Esophagus (tissue), 2 donors: Measurements from ENCODE around the gene ITGAE. TPM values are rescaled to one million over a fixed set of nuclear protein-coding genes. Genes with fewer than 3 reads are reported as not detected.

Experiments
- H3K27ac ChIP-seq, 2 donors: one replicate each; pipeline ENCODE4 v1.5.1; 2013; ENCODE audit warnings: low read depth in 2 of 2, mild to moderate bottlenecking in 2 of 2, inconsistent platforms in 1 of 2, low read length in 1 of 2, moderate library complexity in 1 of 2
- H3K27me3 ChIP-seq, 2 donors: one replicate each; pipeline ENCODE4 v1.6.1; 2013; ENCODE audit warnings: low read length in 2 of 2, control low read depth in 1 of 2, mild to moderate bottlenecking in 1 of 2; ENCODE audit not compliant: insufficient read depth in 2 of 2, control insufficient read depth in 1 of 2
- H3K36me3 ChIP-seq, 2 donors: one replicate each; pipeline ENCODE4 v1.6.1; 2013; ENCODE audit warnings: low read length in 1 of 2; ENCODE audit not compliant: control insufficient read depth in 2 of 2, insufficient read depth in 2 of 2
- H3K4me1 ChIP-seq, 2 donors: one replicate each; pipeline ENCODE4 v1.6.1; 2013; ENCODE audit warnings: low read length in 1 of 2; ENCODE audit not compliant: control insufficient read depth in 2 of 2, insufficient read depth in 2 of 2
- H3K4me3 ChIP-seq, 2 donors: one replicate each; pipeline ENCODE4 v1.5.1; 2013; ENCODE audit warnings: low read length in 2 of 2, mild to moderate bottlenecking in 2 of 2, low read depth in 1 of 2, moderate library complexity in 1 of 2
- H3K9me3 ChIP-seq, 2 donors: one replicate each; pipeline ENCODE4 v1.6.1; 2013; ENCODE audit warnings: mild to moderate bottlenecking in 2 of 2, low read depth in 1 of 2, low read length in 1 of 2, moderate library complexity in 1 of 2; ENCODE audit not compliant: control insufficient read depth in 2 of 2, insufficient read depth in 1 of 2
- WGBS, 2 donors: extraction: QIAGEN DNeasy Blood & Tissue Kit; methylation state at CpG; one replicate each; pipeline ENCODE4 v1.1.7; 2013; 5-methylcytosine and 5-hydroxymethylcytosine counted together
- polyA plus RNA-seq, 2 donors: library from polyadenylated mRNA; stranded (reverse); fragments of 200-250 nt; gene quantifications; one replicate each; pipeline ENCODE4 v1.2.3, GENCODE V29; 2013
- donor health status: healthy with polysubstance abuse.
- donor health status: Bipolar disorder and iron deficiency.

The ITGAE gene
- polyA plus RNA-seq, 2 donors: 26.8 to 33.7 TPM

- no peak overlapping the region for H3K27ac ChIP-seq
- peaks cover 0 to 8% of the 10 kb centered on the region in 2 donors for H3K9me3 ChIP-seq
- peaks cover 0 to 6% of the 10 kb centered on the region in 2 donors for H3K27me3 ChIP-seq
- WGBS, 2 donors: 8 to 13% methylated on average over 16 to 17 of the region's 17 CpGs
- no peaks in the 10 kb centered on the region for H3K36me3 ChIP-seq
- peak overlapping the region; percentile 36 to 55 for H3K4me3 ChIP-seq
- H3K4me1 ChIP-seq: peaks cover 13% of the 10 kb centered on the region in 2 donors
These were observed 105.8 kb downstream of the ITGAE start for GRCh38 chr17:3695129-3695722.

GRCh38 chr17:3693829-3694231, 107.2 kb downstream of the ITGAE start:
- Histone ChIP-seq H3K4me3 (no peak overlapping the region), H3K36me3 (no peaks in the 10 kb centered on the region), H3K4me1 (peaks cover 13% of the 10 kb centered on the region in 2 donors), H3K27me3 (peaks cover 0 to 6% of the 10 kb centered on the region in 2 donors), H3K9me3 (peaks cover 0 to 8% of the 10 kb centered on the region in 2 donors), H3K27ac (no peak overlapping the region)
- 67 to 69% methylated on average over 9 of the region's 9 CpGs for WGBS, 2 donors

- Histone ChIP-seq H3K36me3 (no peaks in the 10 kb centered on the region), H3K4me1 (peaks cover 13% of the 10 kb centered on the region in 2 donors), H3K4me3 (no peak overlapping the region), H3K27me3 (peaks cover 0 to 6% of the 10 kb centered on the region in 2 donors), H3K27ac (no peak overlapping the region), H3K9me3 (peaks cover 0 to 4% of the 10 kb centered on the region in 2 donors)
- 66 to 68% methylated on average over 4 of the region's 4 CpGs for WGBS, 2 donors
These were observed 107.8 kb downstream of the ITGAE start for GRCh38 chr17:3693141-3693540.

- no peak overlapping the region for H3K27ac ChIP-seq
- H3K27me3 ChIP-seq: peaks cover 0 to 6% of the 10 kb centered on the region in 2 donors
- 86% methylated on average over 9 of the region's 9 CpGs for WGBS, 2 donors
- peaks cover 13% of the 10 kb centered on the region in 2 donors for H3K4me1 ChIP-seq
- no peaks in the 10 kb centered on the region for H3K9me3 ChIP-seq
- no peak overlapping the region for H3K4me3 ChIP-seq
- no peaks in the 10 kb centered on the region for H3K36me3 ChIP-seq
These were observed 108.6 kb downstream of the ITGAE start for GRCh38 chr17:3692346-3692745.

GRCh38 chr17:3691617-3692067, 109.3 kb downstream of the ITGAE start:
- 77 to 79% methylated on average over 16 of the region's 16 CpGs for WGBS, 2 donors
- no peak overlapping the region for H3K4me3 ChIP-seq
- H3K27me3 ChIP-seq: peaks cover 0 to 3% of the 10 kb centered on the region in 2 donors
- H3K4me1 ChIP-seq: peaks cover 11 to 13% of the 10 kb centered on the region in 2 donors
- H3K36me3 ChIP-seq: no peaks in the 10 kb centered on the region
- H3K27ac ChIP-seq: no peak overlapping the region
- H3K9me3 ChIP-seq: no peaks in the 10 kb centered on the region

GRCh38 chr17:3690094-3690715, 110.8 kb downstream of the ITGAE start:
- Histone ChIP-seq H3K36me3 (no peaks in the 10 kb centered on the region), H3K27ac (no peak overlapping the region), H3K4me3 (no peak overlapping the region), H3K4me1 (peaks cover 2 to 3% of the 10 kb centered on the region in 2 donors), H3K9me3 (no peaks in the 10 kb centered on the region), H3K27me3 (peaks cover 0 to 4% of the 10 kb centered on the region in 2 donors)
- 72 to 76% methylated on average over 22 of the region's 22 CpGs for WGBS, 2 donors

GRCh38 chr17:3689262-3690093, 111.5 kb downstream of the ITGAE start:
- Histone ChIP-seq H3K4me1 (no peaks in the 10 kb centered on the region), H3K27ac (no peak overlapping the region), H3K4me3 (no peak overlapping the region), H3K27me3 (peaks cover 0 to 5% of the 10 kb centered on the region in 2 donors), H3K9me3 (no peaks in the 10 kb centered on the region), H3K36me3 (no peaks in the 10 kb centered on the region)
- 83% methylated on average over 41 to 44 of the region's 44 CpGs for WGBS, 2 donors

GRCh38 chr17:3688852-3689261, 112.1 kb downstream of the ITGAE start:
- Histone ChIP-seq H3K36me3 (no peaks in the 10 kb centered on the region), H3K27ac (no peak overlapping the region), H3K4me1 (no peaks in the 10 kb centered on the region), H3K4me3 (no peak overlapping the region), H3K27me3 (peaks cover 0 to 3% of the 10 kb centered on the region in 2 donors), H3K9me3 (no peaks in the 10 kb centered on the region)
- WGBS, 2 donors: 71 to 75% methylated on average over 11 to 14 of the region's 14 CpGs

- Histone ChIP-seq H3K4me3 (no peak overlapping the region), H3K4me1 (no peaks in the 10 kb centered on the region), H3K27me3 (peaks cover 0 to 2% of the 10 kb centered on the region in 2 donors), H3K27ac (no peak overlapping the region), H3K36me3 (no peaks in the 10 kb centered on the region), H3K9me3 (no peaks in the 10 kb centered on the region)
- WGBS, 2 donors: 44 to 49% methylated on average over 19 of the region's 19 CpGs
These were observed 112.9 kb downstream of the ITGAE start for GRCh38 chr17:3688027-3688553.
